ENCODE data around the gene PTMS.
A peak's percentile ranks its signal among the peaks of the same experiment; 100 is the strongest.

The PTMS gene

GRCh38 chr12:6771509-6772330 is 5.6 kb downstream of the PTMS start:
- Mint-ChIP-seq H3K27me3 (peaks cover 74 to 93% of the 10 kb centered on the region in 2 donors), H3K9me3 (no peaks in the 10 kb centered on the region), H3K27ac (no peak overlapping the region), H3K36me3 (peaks cover 0 to 3% of the 10 kb centered on the region in 2 donors), H3K4me3 (peak overlapping the region; percentile 30 to 35), H3K4me1 (peaks cover 34 to 70% of the 10 kb centered on the region in 2 donors)
- DNase-seq, result no peak
- ATAC-seq (replicated peaks), result no peak

DNA sequence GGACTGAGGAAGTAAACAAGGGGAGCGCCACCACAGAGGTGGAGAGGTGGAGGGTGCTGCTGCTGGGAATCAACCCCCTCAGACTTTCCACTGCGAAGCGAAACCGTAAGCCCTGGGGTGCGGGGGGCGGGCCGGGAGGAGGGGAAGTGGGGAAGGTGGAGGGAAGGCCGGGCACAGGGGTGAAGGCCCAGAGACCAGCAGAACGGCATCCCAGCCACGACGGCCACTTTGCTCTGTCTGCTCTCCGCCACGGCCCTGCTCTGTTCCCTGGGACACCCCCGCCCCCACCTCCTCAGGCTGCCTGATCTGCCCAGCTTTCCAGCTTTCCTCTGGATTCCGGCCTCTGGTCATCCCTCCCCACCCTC is 6.2 kb downstream of the PTMS start, which contains the start of gene LAG3:
LAG3 (plus strand) TSS at position 190 of the 365 bp plus-strand sequence. CDS start 333 bp downstream, outside the sequence.
- Mint-ChIP-seq H3K9me3 (no peaks in the 10 kb centered on the region), H3K4me1 (peaks cover 30 to 65% of the 10 kb centered on the region in 2 donors), H3K27ac (no peak within 1 kb of the TSS), H3K36me3 (peaks cover 0 to 3% of the 10 kb centered on the region in 2 donors), H3K4me3 (peak within 1 kb of the TSS; percentile 51 to 54), H3K27me3 (peaks cover 79 to 92% of the 10 kb centered on the region in 2 donors)
- ATAC-seq (replicated peaks) (peak; percentile 52 to 64), DNase-seq (no peak)

- peak overlapping the region; percentile 51 to 54 for H3K4me3 Mint-ChIP-seq
- ATAC-seq (replicated peaks) (no peak), DNase-seq (no peak)
- H3K36me3 Mint-ChIP-seq, result peaks cover 0 to 3% of the 10 kb centered on the region in 2 donors
- peaks cover 26 to 62% of the 10 kb centered on the region in 2 donors for H3K4me1 Mint-ChIP-seq
- no peak overlapping the region for H3K27ac Mint-ChIP-seq
- peaks cover 79 to 92% of the 10 kb centered on the region in 2 donors for H3K27me3 Mint-ChIP-seq
- no peaks in the 10 kb centered on the region for H3K9me3 Mint-ChIP-seq
Observed at GRCh38 chr12:6772726-6773589, 6.8 kb downstream of the PTMS start.

DNA sequence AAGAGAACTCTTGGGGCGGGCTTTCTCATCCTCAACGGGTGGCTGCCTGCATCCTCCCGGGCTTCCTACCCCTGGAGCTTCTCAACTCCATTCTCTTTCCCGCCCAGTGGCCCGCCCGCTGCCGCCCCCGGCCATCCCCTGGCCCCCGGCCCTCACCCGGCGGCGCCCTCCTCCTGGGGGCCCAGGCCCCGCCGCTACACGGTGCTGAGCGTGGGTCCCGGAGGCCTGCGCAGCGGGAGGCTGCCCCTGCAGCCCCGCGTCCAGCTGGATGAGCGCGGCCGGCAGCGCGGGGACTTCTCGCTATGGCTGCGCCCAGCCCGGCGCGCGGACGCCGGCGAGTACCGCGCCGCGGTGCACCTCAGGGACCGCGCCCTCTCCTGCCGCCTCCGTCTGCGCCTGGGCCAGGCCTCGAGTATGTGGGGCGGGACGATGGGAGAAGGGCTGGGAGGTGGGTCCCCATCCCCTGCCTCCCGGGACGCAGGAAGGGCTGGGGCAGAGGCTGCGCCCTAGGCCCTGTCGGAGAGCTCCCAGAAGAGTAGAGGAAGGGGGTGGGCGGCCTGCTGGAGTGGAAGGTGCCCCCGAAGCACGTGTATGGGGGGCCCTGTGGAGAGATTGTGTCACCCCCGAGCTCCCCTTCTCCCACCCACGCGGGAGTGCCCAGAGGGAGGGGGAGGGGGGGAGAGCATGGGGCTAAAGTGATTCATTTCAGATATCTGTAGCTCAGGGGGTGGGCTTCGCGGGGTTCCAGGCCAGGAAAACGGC is 7.6 kb downstream of the PTMS start:
- Mint-ChIP-seq H3K4me3 (peak overlapping the region in 1 of 2 donors; percentile 26), H3K4me1 (peaks cover 28 to 63% of the 10 kb centered on the region in 2 donors), H3K27me3 (peaks cover 79 to 92% of the 10 kb centered on the region in 2 donors), H3K9me3 (no peaks in the 10 kb centered on the region), H3K36me3 (peaks cover 0 to 3% of the 10 kb centered on the region in 2 donors), H3K27ac (no peak overlapping the region)
- DNase-seq (no peak), ATAC-seq (replicated peaks) (peak in 1 of 2 donors; percentile 12)

DNA sequence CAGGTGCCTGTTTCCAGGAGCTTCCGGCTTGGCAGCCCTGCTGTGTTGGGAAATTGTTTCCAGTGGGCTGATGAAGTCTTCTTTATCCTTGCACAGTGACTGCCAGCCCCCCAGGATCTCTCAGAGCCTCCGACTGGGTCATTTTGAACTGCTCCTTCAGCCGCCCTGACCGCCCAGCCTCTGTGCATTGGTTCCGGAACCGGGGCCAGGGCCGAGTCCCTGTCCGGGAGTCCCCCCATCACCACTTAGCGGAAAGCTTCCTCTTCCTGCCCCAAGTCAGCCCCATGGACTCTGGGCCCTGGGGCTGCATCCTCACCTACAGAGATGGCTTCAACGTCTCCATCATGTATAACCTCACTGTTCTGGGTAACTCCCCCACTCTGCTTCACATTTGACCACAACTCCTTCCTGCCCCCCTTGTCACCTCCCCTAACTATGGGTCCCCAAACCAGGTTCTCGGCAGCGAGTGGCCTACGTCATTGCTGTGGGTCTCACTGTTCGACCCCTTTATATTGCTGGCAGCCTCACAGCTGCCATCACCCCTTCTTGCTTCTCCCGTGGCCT is 8.4 kb downstream of the PTMS start:
- peaks cover 0 to 2% of the 10 kb centered on the region in 2 donors for H3K36me3 Mint-ChIP-seq
- peaks cover 33 to 71% of the 10 kb centered on the region in 2 donors for H3K4me1 Mint-ChIP-seq
- DNase-seq (no peak), ATAC-seq (replicated peaks) (no peak)
- no peaks in the 10 kb centered on the region for H3K9me3 Mint-ChIP-seq
- no peak overlapping the region for H3K27ac Mint-ChIP-seq
- peaks cover 72 to 84% of the 10 kb centered on the region in 2 donors for H3K27me3 Mint-ChIP-seq
- no peak overlapping the region for H3K4me3 Mint-ChIP-seq

GRCh38 chr12:6775185-6776174 is 9.3 kb downstream of the PTMS start:
- Mint-ChIP-seq H3K36me3 (peaks cover 0 to 2% of the 10 kb centered on the region in 2 donors), H3K4me1 (peaks cover 40 to 80% of the 10 kb centered on the region in 2 donors), H3K9me3 (no peaks in the 10 kb centered on the region), H3K27me3 (peaks cover 63 to 75% of the 10 kb centered on the region in 2 donors), H3K27ac (no peak overlapping the region), H3K4me3 (no peak overlapping the region)
- no peak for DNase-seq
- ATAC-seq (replicated peaks), result no peak

DNA sequence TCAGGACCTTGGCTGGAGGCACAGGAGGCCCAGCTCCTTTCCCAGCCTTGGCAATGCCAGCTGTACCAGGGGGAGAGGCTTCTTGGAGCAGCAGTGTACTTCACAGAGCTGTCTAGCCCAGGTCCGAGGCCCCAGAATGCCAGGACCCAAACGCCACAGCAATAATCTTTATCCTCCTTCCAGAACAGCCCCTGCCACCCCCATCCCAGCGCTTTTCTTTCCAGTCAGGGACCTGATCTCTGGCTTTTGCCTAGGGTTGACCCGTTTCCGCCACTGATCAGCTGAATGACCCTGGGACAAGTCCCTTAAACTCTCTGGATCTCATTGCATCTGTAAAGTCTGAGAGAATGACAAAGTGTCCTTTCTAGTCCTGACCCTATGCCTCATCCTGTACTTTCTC is 11.2 kb downstream of the PTMS start:
- Mint-ChIP-seq H3K27ac (no peak overlapping the region), H3K27me3 (peaks cover 50 to 59% of the 10 kb centered on the region in 2 donors)
- ATAC-seq (replicated peaks), result no peak

DNA sequence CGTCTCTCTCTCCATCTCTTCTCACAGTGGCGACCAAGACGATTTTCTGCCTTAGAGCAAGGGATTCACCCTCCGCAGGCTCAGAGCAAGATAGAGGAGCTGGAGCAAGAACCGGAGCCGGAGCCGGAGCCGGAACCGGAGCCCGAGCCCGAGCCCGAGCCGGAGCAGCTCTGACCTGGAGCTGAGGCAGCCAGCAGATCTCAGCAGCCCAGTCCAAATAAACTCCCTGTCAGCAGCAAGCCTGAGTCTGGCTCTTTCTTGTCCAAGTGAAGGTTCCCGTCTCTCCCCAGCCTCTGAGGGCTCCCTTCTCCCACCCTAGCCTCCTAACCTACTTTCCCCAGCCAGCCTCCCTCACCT is 12.0 kb downstream of the PTMS start:
- H3K4me1 Mint-ChIP-seq, result peaks cover 30 to 64% of the 10 kb centered on the region in 2 donors
- peaks cover 0 to 2% of the 10 kb centered on the region in 2 donors for H3K36me3 Mint-ChIP-seq
- ATAC-seq (replicated peaks) (no peak), DNase-seq (no peak)
- H3K9me3 Mint-ChIP-seq, result no peaks in the 10 kb centered on the region
- H3K27me3 Mint-ChIP-seq, result peaks cover 49 to 56% of the 10 kb centered on the region in 2 donors
- no peak overlapping the region for H3K27ac Mint-ChIP-seq
- H3K4me3 Mint-ChIP-seq, result peak overlapping the region; percentile 83 to 84

More for the DNA sequence above, 11.2 kb downstream of the PTMS start:
- H3K9me3 Mint-ChIP-seq, result no peaks in the 10 kb centered on the region
- no peak overlapping the region for H3K4me3 Mint-ChIP-seq
- peaks cover 32 to 68% of the 10 kb centered on the region in 2 donors for H3K4me1 Mint-ChIP-seq
- H3K36me3 Mint-ChIP-seq, result peaks cover 0 to 2% of the 10 kb centered on the region in 2 donors
- DNase-seq, result no peak

- H3K36me3 Mint-ChIP-seq, result peaks cover 0 to 2% of the 10 kb centered on the region in 2 donors
Observed at GRCh38 chr12:6778574-6779550, 12.7 kb downstream of the PTMS start.

DNA sequence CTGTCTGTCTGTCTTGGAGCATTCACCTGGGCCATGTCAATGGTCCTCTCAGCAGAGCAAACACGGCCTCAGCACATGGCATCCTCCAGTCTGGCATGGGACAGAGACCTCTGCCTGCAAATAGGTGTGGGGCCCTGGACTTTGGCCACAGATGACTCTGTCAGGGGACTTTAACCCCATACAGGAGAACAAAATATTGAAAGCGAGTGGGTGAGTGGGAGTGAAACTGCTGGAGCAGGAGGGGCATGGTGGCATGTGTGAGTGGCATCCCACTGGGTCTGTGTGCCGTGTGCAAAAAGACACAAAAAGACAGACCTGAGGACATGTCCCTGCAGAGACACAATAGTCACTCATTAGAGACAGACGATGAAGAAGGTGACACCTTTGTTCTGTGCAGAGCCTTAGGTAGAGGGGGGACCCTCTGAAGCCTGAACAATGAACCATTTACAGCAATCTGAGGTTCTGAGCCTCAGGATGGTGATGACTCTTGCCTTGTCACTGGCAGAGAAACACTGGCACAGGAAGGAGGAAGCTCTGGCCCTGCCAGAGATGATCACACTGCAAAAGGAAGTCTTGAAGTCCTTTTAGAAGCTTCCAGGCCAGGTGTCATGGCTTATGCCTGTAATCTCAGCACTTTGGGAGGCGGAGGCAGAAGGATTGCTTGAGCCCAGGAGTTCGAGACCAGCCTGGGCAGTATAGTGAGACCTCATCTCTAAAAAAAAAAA is 13.7 kb downstream of the PTMS start:
- H3K27ac Mint-ChIP-seq, result no peak overlapping the region
- ATAC-seq (replicated peaks) (peak in 1 of 2 donors; percentile 11), DNase-seq (no peak)
- H3K4me3 Mint-ChIP-seq, result no peak overlapping the region
- peaks cover 40 to 51% of the 10 kb centered on the region in 2 donors for H3K27me3 Mint-ChIP-seq
- H3K9me3 Mint-ChIP-seq, result no peaks in the 10 kb centered on the region
- peaks cover 0 to 2% of the 10 kb centered on the region in 2 donors for H3K36me3 Mint-ChIP-seq
- H3K4me1 Mint-ChIP-seq, result peaks cover 37 to 73% of the 10 kb centered on the region in 2 donors

More at GRCh38 chr12:6778574-6779550, 12.7 kb downstream of the PTMS start:
- ATAC-seq (replicated peaks), result peak; percentile 82 to 86
- Mint-ChIP-seq H3K27me3 (peaks cover 49 to 56% of the 10 kb centered on the region in 2 donors), H3K9me3 (no peaks in the 10 kb centered on the region), H3K4me3 (peak overlapping the region; percentile 83 to 84), H3K27ac (peak overlapping the region; percentile 10), H3K4me1 (peaks cover 32 to 67% of the 10 kb centered on the region in 2 donors)
- peak; percentile 80 for DNase-seq

DNA sequence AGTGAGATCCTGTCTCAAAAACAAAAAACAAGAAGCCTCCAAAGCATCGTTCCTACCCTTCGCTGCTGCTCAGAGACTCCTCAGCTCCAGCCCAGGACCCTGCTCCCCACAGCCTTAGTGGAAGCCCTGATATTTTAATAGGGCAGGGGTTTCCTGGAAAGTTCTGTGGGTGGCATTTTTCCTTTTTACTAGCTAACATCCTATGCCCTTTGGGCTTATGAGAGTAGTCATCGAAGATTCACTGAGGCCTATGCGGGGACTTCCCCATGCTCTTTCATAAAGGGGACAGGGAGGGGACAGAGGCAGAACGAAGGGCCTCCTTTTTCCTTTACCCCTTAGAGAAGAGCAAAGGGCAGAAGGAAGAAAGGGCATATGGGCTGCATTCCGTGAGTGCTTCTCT is 14.4 kb downstream of the PTMS start:
- H3K4me1 Mint-ChIP-seq, result peaks cover 37 to 68% of the 10 kb centered on the region in 2 donors
- peaks cover 0 to 2% of the 10 kb centered on the region in 2 donors for H3K36me3 Mint-ChIP-seq
- no peak overlapping the region for H3K27ac Mint-ChIP-seq
- no peaks in the 10 kb centered on the region for H3K9me3 Mint-ChIP-seq
- ATAC-seq (replicated peaks), result peak; percentile 77 to 78
- H3K4me3 Mint-ChIP-seq, result peak overlapping the region; percentile 27
- H3K27me3 Mint-ChIP-seq, result peaks cover 33 to 44% of the 10 kb centered on the region in 2 donors
- peak; percentile 44 for DNase-seq

All from stimulated activated naive B cell treated with anti-CD40 and anti-IgM and Interleukin-4, amounts not matched to agents 10 μg/mL and 1 μg/mL and 100 μg/mL, for 72 hours (primary cell).